ENCODE measurements around the gene PXDN.

Gene PXDN

DNA sequence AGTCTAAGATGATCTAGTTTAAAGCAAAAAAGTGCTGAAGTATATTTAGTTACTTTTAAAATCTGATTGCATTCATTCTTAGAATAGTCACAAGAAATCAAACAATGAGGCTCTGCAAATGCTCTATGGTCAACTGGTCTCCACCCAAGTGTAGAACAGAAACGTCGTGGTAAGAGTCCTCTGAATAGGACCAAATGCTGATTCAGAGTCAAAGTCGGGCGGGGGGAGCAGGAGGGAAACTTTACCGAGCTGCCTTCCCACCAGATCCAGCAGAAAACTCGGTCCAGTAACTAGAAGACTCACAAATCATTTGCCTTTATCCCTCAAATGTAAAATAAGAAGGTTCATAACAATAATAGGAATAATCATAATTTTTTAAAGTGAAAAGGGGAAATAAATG lies 46.2 kb upstream of the PXDN start:
- Histone ChIP-seq H3K4me1 (ENCODE audit: control insufficient read depth in 1 of 2, insufficient read depth in 1 of 2, low read depth in 1 of 2, low read length in 1 of 2) (no peaks in the 10 kb centered on the region), H3K36me3 (no peaks in the 10 kb centered on the region), H3K9me3 (no peaks in the 10 kb centered on the region), H3K27ac (no peak overlapping the region), H3K4me3 (ENCODE audit: low read depth in 1 of 2, low read length in 1 of 2) (no peak overlapping the region), H3K27me3 (no peaks in the 10 kb centered on the region)
- TF ChIP-seq, protein P1, sequence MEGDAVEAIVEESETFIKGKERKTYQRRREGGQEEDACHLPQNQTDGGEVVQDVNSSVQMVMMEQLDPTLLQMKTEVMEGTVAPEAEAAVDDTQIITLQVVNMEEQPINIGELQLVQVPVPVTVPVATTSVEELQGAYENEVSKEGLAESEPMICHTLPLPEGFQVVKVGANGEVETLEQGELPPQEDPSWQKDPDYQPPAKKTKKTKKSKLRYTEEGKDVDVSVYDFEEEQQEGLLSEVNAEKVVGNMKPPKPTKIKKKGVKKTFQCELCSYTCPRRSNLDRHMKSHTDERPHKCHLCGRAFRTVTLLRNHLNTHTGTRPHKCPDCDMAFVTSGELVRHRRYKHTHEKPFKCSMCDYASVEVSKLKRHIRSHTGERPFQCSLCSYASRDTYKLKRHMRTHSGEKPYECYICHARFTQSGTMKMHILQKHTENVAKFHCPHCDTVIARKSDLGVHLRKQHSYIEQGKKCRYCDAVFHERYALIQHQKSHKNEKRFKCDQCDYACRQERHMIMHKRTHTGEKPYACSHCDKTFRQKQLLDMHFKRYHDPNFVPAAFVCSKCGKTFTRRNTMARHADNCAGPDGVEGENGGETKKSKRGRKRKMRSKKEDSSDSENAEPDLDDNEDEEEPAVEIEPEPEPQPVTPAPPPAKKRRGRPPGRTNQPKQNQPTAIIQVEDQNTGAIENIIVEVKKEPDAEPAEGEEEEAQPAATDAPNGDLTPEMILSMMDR (IDR thresholded peaks at IDR 0.05) = no peak

DNA sequence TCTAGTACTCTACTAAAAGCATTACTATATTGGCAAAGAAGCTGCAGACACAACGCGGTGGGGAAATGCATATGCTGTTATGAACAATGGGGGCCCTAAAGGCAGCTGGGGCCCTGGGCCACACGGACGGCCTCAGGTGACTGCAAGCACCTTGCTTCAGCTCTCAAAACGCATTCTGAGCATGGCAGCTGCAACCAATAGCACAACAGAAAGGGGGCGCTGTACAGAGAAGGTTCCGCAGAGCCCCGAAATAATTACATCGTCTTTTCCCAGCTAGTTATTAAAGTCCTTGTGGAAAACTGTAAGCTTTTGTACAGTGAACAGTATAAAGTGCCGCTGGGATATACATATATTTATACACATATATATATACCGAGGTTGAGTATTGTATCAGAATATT lies 45.3 kb upstream of the PXDN start:
- Histone ChIP-seq H3K27me3 (no peaks in the 10 kb centered on the region), H3K36me3 (no peaks in the 10 kb centered on the region), H3K27ac (no peak overlapping the region), H3K9me3 (no peaks in the 10 kb centered on the region), H3K4me1 (ENCODE audit: control insufficient read depth in 1 of 2, insufficient read depth in 1 of 2, low read depth in 1 of 2, low read length in 1 of 2) (no peaks in the 10 kb centered on the region), H3K4me3 (ENCODE audit: low read depth in 1 of 2, low read length in 1 of 2) (no peak overlapping the region)
- TF ChIP-seq, protein P1 (IDR thresholded peaks at IDR 0.05) = no peak

DNA sequence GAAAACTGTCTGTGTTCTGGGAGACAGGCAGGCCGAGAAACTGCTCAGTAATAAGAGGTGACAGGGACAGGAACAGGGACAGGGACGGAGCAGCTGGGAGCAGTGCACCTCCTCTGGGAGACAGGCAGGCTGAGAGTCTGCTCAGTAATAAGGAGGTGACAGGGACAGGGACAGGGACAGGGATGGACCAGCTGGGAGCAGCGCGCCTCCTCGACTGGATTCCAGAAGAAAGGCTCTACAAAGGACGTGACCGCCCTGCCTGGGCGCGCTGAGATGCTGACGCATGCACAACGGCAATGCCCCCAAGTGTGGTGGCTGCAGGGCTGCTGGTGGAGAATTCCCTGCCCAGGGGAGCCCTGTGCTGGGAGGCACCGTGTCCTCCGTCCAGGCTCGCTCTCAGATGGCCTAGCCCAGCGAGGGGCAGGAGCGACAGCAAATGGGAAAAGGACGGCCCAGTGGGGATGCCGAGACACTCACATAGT lies 44.2 kb upstream of the PXDN start:
- Histone ChIP-seq H3K4me3 (ENCODE audit: low read depth in 1 of 2, low read length in 1 of 2) (no peak overlapping the region), H3K9me3 (no peaks in the 10 kb centered on the region), H3K27me3 (no peaks in the 10 kb centered on the region), H3K27ac (no peak overlapping the region), H3K36me3 (no peaks in the 10 kb centered on the region), H3K4me1 (ENCODE audit: control insufficient read depth in 1 of 2, insufficient read depth in 1 of 2, low read depth in 1 of 2, low read length in 1 of 2) (no peaks in the 10 kb centered on the region)
- TF ChIP-seq, protein P1 (IDR thresholded peaks at IDR 0.05) = no peak

DNA sequence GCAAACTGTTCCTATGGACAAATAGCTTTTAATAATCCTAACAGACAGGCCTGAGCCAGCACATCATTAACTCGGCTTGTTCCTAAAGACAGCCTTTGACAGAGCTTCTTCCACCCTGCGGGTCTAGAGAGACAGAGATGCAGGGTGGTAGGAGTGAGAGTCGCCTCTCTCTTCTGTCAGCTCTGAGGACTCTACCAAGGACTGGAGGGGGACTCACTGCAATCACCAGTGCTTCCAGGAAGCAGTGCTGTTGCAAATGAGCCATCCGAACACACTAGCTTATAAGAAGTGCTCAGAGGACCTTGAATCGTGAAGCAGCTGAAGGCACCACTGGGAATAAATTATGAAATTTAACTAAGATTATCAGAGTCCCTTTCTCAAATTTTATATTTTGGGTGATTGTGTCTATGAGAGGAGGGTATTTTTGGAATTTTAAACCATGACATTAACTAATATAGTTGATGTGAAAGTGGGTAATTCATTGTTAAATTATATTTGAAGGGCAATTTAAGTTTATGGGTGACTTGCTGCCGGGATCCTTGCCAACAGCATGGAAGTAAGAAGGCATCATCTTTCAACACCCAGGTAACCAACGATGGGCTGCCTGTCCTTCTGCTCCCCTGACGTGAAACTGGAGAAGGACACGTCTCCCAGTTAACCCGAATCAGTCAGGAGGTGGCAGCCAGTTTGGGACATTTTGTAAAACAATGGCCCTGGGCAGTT lies 43.6 kb upstream of the PXDN start:
- Histone ChIP-seq H3K27ac (no peak overlapping the region), H3K4me3 (ENCODE audit: low read depth in 1 of 2, low read length in 1 of 2) (no peak overlapping the region)

DNA sequence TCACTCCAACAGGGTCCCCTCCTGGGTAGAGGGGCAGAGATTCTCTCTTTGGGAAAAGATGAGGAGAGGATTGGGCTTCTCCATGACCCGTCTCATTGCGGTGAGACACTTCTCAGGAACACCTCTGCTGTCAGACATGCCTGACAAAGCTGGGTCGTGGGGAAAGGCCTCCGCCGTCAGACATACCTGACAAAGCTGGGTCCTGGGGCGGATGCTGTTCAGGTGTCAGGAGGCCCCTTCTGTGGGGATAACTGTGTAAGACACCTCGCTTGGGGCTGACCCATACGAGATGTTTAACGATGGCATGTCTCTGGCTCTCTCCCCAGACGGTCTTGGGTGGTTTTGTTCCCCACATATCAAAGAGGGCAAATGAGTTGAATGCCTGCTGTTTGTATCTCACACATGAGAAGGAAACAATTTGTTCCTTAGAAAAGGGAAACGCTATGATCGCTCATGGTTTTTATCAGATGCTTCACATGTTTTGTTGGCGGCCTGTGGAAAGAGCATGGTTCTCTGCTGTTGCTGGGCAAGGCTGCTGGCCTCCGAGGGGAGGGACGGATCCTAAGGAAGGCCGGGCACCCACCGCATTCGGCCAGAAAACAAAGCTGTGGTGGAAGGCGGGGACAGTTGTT lies 40.8 kb upstream of the PXDN start:
- no peaks in the 10 kb centered on the region for H3K27me3 ChIP-seq
- TF ChIP-seq, protein P1 (IDR thresholded peaks at IDR 0.05) = no peak
- no peak overlapping the region for H3K4me3 ChIP-seq (ENCODE audit: low read depth in 1 of 2, low read length in 1 of 2)
- no peak overlapping the region for H3K27ac ChIP-seq
- H3K9me3 ChIP-seq = no peaks in the 10 kb centered on the region
- no peaks in the 10 kb centered on the region for H3K36me3 ChIP-seq
- H3K4me1 ChIP-seq (ENCODE audit: control insufficient read depth in 1 of 2, insufficient read depth in 1 of 2, low read depth in 1 of 2, low read length in 1 of 2) = no peaks in the 10 kb centered on the region

More for the DNA sequence above, 43.6 kb upstream of the PXDN start:
- Histone ChIP-seq H3K4me1 (ENCODE audit: control insufficient read depth in 1 of 2, insufficient read depth in 1 of 2, low read depth in 1 of 2, low read length in 1 of 2) (no peaks in the 10 kb centered on the region), H3K27me3 (no peaks in the 10 kb centered on the region), H3K36me3 (no peaks in the 10 kb centered on the region), H3K9me3 (no peaks in the 10 kb centered on the region)
- TF ChIP-seq, protein P1 (IDR thresholded peaks at IDR 0.05) = no peak

Measured in neutrophil (primary cell).